HG02870 (cell line): Measurements from ENCODE around the gene CADPS.

Experiments
- ATAC-seq: cut with Tn5 transposase; IDR thresholded peaks from one replicate; pipeline ENCODE4 v1.9.1; 2021; ENCODE audit warnings: mild to moderate bottlenecking, moderate library complexity; ENCODE audit not compliant: unreplicated experiment

Gene CADPS

DNA sequence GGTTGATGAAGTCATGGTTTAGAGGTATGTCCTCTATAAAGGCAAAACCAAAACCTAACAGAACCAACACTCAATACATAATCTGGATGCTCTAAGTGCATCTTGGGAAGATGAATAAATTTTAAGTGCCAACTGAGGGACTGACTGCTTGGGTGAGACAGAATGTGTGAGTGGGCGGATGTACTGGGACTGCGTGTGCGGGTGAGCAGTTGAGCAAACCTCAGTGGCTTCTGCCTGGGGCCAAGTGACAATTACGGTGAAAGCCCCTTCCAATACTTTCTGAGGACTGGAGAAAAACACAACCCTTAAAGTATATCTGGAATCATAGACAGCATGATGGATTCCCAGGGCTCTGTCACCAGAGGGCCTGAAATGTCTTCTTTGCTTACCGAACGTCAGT lies 421.8 kb downstream of the CADPS start:
- ATAC-seq = no peak

GRCh38 chr3:62451211-62451887 lies 423.9 kb downstream of the CADPS start:
- no peak for ATAC-seq

DNA sequence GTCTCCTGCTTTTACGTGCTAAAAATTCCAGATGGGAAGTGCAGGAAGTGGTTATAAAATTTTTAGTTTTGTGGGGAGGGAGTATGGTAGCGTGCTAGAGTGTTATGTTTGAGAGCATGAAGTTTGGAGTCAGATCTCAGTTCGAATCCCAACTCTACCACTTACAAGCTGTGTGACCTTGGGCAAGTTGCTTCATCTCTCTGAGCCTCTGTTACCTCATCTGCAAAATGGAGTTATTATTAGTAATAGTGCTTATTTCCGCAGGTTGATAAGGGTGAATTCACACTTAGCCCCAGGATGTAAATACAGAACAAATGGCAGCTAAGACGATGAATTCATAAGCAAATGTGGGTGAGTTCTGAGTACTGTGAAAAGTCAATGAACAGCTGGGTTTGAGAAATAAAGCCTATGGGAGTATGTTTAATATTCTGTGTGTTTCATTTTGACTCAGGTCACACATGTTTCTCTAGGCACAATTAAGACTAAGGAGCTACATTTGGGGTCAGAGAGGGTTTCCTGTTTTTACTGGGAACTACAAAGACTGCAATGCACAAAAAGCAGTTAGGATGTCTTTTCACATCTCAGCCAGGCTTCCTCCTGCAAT lies 428.8 kb downstream of the CADPS start:
- ATAC-seq = peak; percentile 87

DNA sequence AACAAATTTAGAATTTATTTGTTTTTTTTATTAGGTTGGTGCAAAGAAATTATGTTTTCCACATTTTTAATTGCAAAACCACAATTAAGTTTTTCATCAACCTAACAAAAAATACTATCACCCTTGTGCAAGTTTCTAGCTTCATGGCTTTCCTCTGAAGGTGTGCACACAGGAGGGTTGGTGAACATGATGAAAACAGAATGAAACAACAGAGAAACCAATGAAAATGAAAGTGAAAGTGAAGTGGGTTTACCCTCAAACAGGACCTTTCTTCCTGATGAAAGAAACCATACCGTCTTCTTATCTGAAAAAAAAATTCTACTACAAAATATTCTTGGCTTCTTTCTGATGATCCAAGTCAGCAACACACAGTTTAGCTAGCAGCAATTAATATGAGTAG lies 429.9 kb downstream of the CADPS start:
- ATAC-seq = no peak

DNA sequence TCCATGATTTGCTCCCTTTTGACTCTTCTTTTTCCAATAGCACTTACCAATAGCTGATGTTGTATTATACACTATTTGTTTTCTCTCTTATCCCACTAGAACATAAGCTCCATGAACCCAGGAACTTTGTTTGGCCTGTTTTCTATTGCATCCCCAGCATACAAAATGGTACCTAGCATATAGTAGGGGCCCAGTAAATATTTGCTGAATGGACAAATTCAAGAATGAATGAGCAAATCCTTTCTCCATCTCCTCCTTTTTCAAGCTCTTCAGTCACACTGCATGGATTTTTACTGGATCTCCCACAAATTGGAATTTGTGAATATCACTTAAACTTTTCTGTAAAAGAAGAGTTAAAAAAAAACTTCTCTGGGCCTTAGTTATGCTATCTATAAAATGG lies 435.2 kb downstream of the CADPS start:
- ATAC-seq = no peak

DNA sequence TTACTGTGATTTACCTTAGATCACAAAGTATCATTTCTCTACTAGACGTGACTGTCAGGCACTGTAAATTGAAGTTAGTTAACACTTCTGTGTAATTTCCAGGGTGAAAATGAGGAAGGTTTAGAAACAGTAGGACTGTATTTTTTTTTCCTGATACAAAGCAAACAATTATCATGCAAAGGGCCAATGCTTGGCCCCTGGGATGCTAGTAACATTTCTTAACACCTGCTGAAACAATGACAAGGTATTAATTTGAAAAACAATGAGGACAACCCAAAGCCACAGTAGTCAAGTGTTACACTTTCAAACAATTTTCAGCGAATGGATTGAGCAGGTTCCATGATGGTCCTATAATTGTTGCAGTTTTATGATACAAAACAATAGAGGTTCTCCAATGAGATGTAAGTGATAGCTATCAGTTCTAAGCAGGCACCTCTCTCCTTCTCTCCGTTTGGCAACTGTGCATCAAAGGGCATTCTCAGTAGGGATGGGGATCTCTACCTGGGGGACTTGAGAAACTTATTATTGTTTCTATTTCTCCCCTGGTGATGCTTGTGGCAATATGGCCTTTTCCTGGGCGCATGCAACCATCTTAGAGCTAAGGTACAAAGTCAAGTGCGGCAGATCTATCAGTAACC lies 435.9 kb downstream of the CADPS start:
- ATAC-seq = no peak

DNA sequence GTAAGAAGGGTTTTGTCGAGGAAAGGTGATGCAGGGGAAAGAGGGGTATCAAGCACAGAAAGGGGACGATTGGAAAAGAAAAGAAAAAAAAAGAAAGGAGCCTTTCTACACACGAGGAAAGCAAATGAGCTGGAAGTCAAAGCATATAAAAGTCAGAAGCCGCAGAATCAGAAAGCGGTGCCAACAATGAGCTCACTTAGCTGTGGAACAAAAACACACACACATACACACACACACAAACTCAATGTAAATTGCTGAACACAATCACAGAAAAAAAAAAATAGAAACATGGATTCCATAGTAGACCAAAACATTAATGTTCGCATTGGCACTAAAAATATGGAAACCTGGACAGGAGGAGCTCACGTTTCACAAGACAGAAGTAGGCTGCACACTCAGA lies 438.4 kb downstream of the CADPS start:
- no peak for ATAC-seq

DNA sequence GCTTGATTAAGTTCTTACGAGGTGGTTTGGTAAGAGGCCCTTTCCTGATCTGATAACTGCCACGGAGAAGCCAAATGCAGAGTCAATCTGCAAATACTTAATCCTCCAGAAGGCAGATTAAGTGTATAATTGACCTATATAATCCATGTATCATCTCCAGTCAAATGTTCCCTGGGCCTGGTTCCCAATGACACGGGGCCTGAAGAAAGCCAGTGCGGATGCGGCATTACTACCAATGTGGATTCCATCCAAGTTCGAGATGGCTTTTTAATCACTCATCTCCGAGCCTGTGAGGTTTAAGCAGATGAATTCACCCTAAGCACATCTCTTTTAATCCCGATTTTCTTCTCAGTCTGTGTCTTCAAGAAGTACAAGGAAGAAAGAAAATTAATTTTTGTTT lies 441.8 kb downstream of the CADPS start:
- no peak for ATAC-seq

DNA sequence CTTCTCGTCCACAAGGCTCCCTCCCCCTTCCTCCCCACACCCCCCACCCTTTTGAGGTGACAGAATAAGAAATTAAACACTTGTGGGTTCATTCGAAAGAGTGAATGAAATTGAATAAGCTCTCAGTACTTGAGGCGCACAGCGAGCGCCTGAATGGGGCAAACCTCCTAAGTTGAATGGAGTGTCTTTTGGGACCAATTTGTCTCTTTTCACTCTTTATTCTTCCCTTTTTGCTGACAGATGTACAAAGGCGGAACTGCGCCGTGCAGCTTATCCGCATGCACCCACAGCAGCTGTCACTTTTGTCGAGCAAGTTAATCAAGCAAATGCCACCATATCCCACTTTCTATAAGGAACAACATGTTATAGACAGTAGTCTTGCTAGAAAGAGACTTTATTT lies 454.0 kb downstream of the CADPS start:
- ATAC-seq = no peak

GRCh38 chr3:62416144-62416543 lies 459.1 kb downstream of the CADPS start:
- no peak for ATAC-seq

DNA sequence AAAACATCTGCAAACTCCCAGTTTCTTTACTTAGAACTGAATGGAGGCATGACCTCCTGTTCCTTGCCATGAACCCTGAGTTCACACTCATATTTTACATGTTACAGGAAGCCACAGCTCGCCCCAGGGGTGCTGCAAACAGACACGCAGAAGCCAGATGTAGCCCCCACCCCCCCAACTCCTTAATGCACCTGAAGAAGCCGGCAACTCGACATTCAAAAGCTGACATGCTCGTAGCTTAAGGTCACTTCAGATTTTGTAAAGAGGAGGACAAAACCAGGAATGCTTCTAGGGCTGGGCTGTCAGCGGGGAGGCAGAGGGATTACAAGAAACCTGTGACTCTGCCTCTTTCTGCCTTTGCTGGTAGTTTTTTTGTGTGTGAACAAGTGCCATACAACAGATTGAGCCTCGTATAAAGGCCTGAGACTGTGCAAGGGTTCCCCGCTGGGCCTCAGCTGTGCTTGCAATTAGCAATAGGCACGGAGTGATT lies 459.9 kb downstream of the CADPS start:
- ATAC-seq = no peak

- no peak for ATAC-seq
These were observed 460.4 kb downstream of the CADPS start for GRCh38 chr3:62414786-62415185.

GRCh38 chr3:62413687-62414086 lies 461.5 kb downstream of the CADPS start:
- no peak for ATAC-seq

GRCh38 chr3:62406945-62407344 lies 468.3 kb downstream of the CADPS start:
- no peak for ATAC-seq

- ATAC-seq = no peak
These were observed 469.6 kb downstream of the CADPS start for GRCh38 chr3:62405566-62405965.

DNA sequence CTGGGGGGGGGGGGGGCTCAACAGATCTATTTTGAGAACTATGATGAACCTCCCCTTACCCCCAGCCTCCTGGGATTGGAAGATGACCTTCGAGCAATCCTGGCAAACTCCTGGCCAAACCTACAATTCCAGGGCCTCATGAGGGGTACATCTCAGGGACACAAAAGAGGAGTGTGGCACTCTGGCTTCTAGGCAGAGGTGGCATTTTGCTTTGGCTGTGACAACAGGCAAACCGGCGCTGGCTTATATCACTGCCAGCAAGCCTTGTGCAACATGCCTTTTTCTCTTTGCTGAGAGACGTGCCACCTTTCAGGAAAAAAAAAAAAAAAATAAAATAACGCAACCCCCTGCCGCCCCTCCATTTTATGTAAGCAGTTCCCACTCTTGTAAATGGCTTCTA lies 470.1 kb downstream of the CADPS start:
- no peak for ATAC-seq

- no peak for ATAC-seq
These were observed 470.9 kb downstream of the CADPS start for GRCh38 chr3:62404321-62404720.

- no peak for ATAC-seq
These were observed 471.5 kb downstream of the CADPS start for GRCh38 chr3:62403765-62404164.

GRCh38 chr3:62392626-62393292 lies 482.5 kb downstream of the CADPS start:
- no peak for ATAC-seq

GRCh38 chr3:62387251-62387650 lies 488.0 kb downstream of the CADPS start:
- no peak for ATAC-seq

GRCh38 chr3:62379321-62379798 lies 495.9 kb downstream of the CADPS start:
- ATAC-seq = no peak

GRCh38 chr3:62378921-62379320 lies 496.3 kb downstream of the CADPS start:
- no peak for ATAC-seq
